ENCODE measurements around the gene TRDN.
"Not testable (repeated sequence)": the region's sequence is repeated elsewhere in the genome, so short reads cannot be mapped to it uniquely, and the experiment has no call there.

TRDN gene

DNA sequence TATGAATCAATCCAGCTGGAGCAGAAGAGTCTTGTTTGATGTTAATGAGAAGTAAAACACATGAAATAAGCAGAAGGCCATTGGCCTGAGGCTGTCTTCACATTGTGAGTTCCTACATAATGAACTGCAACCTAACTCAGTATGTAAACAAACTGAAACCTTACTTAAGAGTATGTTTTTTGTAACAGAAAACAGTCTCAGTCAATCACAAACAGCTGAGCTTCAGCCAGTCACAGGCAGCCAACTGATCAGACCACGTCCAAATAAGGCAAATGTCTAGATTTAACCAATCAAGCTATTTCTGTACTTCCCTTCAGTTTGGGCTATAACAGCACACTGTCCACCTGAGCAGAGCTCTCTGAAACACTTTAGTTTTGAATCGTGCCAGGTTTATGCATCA lies 234.7 kb downstream of the TRDN start:
- DNase-seq (ENCODE audit: low read depth in 2 of 2), result no peak

DNA sequence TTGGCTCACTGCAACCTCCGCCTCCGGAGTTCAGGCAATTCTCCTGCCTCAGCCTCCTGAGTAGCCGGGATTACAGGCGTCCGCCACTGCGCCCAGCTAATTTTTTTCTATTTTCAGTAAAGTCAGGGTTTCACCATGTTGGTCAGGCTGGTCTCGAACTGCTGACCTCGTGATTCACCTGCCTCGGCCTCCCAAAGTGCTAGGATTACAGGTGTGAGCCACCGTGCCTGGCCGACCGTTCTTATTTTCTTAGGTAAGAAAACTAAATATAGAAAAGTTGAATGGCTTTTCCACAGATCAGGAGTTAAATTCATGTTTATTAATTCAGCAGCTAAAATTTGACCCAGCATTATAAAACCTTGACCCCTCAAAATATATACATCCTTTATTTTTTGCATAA lies 238.7 kb downstream of the TRDN start:
- DNase-seq (ENCODE audit: low read depth in 2 of 2), result no peak

DNA sequence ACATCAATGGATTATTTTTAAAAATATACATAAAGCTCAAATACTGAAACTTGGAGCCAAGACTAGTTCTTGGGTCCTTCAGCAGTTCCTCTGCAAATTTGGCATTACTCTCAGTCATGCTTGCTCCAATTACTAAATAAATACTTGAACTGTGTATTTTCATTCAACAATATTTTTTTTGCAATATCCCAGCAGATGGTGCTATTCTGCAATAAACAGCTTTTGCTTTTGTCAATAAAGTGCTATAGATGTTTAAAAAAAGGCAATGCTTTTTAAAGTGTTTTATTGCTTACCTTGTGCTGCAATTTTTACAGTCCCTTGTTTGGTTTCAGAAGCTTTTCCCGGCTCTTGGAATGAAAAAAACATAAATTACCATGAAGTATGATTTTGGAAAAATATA lies 243.4 kb downstream of the TRDN start:
- no peak for DNase-seq (ENCODE audit: low read depth in 2 of 2)

DNA sequence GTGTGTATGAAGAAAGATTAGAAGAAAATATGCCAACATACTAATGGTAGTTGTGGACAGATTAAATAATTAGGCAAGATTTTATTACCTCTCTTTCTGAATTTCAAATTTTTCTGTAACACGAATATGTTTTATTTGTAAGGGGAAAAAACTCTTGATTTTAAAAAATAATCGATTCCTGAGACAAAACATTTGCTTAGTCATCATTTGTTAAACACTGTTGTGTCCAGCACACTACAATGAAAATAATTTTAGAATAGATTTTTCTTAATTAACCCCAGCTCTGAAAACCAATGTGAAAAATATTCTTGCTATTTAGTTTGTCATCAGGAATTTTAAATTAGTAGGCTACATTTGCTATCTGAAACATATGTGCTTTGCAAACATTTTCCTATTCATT lies 253.0 kb downstream of the TRDN start:
- DNase-seq (ENCODE audit: low read depth in 2 of 2), result no peak

DNA sequence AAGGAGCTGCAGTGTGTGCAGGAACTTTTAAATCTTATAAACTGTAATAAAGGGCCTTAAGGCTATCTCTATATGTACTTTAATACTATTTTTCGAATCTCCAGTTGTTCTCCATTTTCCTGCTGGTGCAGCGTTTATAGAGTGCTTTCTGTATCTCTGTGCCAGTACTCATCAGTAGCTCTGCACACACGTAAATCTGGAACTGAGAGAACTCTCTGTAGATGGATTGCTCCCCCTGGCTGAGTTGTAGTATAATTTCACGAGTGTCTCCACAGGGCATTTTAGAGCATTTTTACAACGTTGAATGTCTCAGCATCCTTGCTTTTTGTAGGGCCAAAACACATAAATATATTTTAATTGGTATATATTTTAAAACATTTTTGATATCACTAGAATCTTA lies 256.5 kb downstream of the TRDN start:
- DNase-seq (ENCODE audit: low read depth in 2 of 2), result no peak

DNA sequence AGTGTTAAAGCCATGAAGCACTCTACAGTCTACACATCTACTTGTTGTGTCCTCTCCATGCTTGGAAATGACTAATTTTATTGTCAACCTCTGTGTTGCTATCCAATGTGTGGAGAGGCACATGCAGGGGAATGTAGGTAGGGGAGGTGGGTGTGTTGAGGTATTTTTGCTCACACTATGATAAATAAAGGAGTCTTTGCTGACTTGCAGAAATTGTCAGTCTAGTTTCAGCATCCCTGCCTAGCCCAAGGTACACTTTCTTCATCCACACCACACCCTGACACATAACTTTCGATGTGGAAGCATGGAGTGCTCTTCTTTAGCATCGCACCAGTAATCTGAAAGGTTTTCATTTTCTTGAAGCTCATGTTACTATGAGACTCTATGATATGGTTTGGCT lies 264.0 kb downstream of the TRDN start:
- no peak for DNase-seq (ENCODE audit: low read depth in 2 of 2)

DNA sequence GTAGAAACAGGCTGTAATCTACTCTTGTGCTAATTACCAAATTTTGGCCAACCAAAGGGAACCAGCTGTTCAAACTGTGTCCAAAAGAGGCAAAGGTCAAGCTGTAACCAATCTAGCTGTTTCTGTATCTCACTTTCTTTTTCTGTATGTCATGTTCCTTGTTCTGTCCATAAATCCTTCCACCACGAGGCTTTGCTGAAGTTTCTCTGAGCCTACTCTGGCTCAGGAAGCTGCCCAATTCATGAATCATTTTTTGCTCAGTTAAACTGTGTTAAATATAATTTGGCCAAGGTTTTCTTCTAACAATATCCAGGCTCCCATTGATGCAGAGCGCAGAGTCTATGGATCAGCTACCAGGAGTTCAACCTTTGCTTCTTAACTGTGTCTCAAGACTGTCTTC lies 272.8 kb downstream of the TRDN start:
- no peak for DNase-seq (ENCODE audit: low read depth in 2 of 2)

DNA sequence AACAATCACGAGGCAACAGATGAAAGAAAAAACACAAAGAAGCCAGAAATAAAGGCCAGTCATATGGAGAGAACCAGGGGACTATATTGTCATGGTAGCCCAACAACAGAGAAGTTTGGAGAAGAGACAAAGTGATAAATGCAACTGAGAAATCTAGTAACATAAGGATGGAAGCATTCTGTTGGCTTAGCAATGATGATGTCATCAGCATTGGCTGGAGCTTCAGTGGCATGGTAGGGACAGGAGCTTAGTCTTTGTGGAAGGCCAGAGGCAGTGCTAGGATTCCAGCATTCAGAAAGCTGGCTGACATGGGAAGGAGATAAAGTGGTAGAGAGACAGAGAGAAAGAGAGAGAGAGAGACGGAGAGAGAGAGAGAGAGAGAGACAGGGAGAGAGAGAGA lies 276.4 kb downstream of the TRDN start:
- DNase-seq (ENCODE audit: low read depth in 2 of 2), result no peak

DNA sequence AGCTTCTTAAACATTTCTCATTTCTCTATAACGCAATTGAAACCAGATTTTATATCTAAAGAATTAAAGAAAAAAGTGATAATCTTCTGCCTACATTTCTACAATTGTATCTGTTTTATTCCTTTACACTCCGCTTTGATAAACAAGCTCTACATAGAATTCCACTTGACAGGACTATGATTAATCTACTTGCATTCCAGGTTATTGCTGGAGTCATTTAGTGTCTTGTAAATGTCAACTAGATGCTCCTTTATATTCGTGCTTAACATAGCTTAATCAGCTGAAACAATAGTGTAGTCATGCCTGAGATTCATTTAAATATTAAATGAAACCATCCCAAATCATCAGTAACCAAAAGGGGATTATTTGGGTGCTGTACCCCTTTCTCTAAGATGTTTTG lies 284.0 kb downstream of the TRDN start:
- DNase-seq (ENCODE audit: low read depth in 2 of 2), result no peak

DNA sequence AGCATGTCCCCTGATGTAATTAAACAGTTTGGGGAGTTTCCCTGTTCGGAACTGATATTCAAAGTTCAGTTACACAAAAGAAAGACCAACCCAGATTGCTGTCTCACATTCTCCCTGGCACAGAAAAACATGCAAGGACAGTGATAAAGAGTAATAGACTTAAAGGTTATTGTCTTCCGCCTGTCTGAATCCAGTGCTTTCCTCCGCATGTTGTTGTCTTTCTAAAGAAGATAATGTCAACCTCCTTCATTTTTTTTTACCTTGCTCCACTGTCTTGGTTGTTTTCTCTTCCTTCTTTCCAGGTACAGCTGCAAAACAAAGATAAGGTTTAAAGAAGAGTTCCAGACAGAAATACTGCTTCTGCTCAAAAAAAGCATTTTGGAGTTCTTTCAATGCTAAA lies 284.5 kb downstream of the TRDN start:
- DNase-seq (ENCODE audit: low read depth in 2 of 2), result no peak

DNA sequence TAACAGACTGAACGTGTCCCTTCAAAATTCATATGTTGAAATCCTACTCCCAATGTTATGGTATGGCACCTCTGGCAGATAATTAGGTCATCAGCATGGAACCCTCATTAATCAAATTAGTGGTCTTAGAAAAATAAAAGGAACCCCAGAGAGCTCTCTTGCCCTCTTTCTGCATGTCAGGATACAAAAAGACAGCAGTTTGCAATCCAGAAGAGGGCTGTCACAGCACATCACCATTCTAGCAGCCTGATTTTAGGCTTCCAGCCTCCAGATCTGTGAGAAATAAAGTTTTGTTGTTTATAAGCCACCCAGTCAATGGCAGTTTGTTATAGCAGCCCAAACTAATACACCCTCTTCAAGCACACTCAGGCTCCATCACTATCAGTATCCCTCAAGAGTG lies 292.9 kb downstream of the TRDN start:
- no peak for DNase-seq (ENCODE audit: low read depth in 2 of 2)

DNA sequence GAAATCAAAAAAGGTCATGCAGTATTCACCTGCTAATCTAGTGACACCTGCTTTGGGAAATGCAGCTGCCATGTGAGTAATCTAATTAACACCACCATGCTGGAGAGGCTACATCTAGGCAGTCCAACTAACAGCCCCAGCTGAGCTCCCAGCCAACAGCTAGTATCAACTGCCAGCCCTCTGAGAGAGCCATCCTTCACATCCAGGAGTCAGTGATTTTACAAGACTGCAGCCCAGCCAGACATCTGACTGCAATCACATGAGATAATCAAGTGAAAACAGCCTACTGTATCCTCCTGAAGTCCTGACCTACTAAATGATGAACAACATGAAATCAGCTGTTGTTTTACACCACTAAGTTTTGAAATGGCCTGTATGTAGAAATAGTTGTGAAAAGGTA lies 298.4 kb downstream of the TRDN start:
- DNase-seq (ENCODE audit: low read depth in 2 of 2), result no peak

DNA sequence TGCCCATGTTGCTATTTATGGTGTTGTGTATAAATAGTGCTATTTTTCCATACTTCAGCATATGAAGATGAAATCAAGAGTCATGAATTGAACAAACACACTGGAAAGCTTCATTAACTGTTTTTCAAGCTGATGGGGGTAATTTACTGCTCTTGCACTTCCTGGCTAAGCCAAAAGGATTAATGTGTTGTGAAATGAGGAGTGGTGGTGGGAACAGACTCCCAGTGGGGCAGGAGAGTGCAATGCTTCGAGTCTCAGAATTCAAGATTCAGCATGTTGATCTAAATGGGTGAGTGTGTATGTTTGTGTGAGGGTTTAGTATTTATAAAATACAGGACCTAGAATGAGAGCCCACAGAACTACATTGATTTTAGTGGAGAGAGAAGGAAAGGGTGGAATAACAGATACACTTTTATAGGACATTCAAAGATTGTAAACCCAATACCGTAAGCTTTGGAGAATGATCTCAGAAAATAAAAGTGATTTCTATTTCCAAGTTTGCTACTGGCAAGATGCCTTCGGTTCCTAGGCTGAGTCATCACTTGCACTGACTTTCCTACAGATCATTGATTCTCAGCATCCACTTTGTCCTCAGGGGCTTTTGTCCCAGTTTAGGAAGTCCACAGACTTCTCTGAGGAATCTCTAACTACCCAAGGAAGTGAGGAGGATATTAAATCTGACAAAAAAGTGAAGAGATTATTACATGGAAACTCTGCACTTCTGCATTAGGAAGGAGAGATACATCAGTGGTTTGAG lies 303.6 kb downstream of the TRDN start:
- no peak for DNase-seq (ENCODE audit: low read depth in 2 of 2)

DNA sequence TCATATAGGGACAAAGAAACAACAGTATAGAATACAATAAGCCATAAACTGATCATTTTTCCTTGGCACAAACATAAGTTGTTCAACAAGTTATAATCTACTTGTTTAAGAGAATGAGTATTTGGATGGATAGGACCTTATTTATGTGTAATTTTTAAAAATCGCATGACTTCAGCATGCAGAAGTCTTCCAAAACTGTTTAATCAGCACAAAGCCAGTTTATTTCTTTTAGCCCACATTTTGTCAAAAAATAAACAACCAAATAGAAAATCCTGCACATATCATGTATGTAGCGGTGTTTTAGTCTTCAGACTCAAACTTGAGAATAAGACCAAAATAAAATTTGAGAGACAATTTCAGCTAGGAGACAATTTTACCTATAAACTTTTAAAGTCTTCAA lies 304.7 kb downstream of the TRDN start:
- DNase-seq (ENCODE audit: low read depth in 2 of 2), result no peak

DNA sequence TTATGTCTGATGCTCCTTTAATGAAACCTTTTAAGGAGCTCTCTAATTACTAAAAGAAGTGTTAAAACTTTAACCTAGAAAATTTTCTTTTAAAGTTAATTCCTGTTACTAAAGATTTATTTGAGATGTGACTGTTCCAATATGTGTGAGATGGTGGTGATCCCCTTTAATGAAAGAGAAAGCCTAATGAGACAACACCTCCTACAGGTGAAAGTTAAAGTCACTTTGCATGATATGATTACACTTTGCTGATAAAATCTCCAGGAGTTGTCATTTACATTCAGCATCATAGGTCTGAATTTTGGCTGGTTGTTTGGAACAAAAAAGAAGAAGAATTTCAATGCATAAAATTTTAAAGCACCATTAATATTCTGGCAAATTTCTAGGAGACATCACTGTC lies 307.4 kb downstream of the TRDN start:
- no peak for DNase-seq (ENCODE audit: low read depth in 2 of 2)

DNA sequence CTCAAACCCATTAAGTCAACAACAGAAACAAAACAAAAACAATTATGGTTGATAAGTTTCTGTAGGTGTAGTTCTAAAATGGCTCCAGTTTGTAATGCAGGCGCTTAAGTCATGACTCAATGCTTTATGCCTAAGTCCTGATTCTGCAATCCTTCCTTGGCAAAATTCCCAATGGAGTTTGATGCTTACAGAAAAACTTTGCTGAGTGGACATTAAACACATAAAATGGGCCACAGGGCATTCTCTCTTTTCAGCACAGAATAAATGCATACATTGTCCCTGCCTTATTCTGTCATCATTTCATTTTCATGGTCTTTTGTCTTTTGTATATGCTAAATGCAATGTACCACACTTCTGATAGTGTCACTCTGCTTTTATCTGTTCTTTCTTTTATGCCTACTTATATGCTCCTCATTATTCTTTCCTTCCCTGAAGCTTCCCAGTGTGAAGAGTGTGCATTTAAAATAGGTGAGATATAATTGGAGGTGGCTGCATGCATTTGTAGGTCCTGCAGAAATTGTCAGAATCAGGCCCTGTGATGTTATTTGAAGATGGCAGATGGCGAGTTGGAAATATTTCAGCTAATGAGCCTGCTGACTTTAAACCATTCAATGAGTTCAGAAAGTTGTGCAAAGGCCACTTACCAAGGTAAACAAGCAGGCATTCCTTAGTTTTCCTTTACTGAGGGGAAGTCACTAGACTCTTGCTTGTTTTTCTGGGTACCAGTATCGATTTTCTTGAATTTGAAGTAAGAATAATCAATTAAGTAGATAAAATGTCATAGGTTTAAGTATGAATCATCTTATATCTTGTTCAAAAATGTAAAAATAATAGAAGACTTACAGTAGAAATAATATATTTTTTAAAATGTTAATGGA lies 313.1 kb downstream of the TRDN start:
- DNase-seq (ENCODE audit: low read depth in 2 of 2), result no peak

DNA sequence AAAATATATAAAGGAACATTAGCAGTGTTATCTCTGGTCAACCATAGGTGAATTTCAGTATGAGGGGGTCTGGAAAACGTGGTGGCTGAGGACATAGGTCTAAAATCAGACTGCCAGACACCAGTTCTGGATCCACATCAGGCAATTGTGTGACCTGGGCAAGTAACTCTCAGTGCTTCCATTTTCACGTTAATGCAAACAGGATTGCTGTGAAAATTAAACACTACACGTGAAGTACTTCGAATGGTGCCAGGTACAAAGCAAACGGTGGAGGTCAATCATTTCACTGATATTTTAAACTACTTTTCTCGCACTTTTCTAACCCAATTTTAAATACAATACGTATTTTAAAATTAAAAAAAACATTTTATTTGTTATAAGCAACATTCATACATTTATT lies 315.7 kb downstream of the TRDN start:
- DNase-seq (ENCODE audit: low read depth in 2 of 2), result no peak

DNA sequence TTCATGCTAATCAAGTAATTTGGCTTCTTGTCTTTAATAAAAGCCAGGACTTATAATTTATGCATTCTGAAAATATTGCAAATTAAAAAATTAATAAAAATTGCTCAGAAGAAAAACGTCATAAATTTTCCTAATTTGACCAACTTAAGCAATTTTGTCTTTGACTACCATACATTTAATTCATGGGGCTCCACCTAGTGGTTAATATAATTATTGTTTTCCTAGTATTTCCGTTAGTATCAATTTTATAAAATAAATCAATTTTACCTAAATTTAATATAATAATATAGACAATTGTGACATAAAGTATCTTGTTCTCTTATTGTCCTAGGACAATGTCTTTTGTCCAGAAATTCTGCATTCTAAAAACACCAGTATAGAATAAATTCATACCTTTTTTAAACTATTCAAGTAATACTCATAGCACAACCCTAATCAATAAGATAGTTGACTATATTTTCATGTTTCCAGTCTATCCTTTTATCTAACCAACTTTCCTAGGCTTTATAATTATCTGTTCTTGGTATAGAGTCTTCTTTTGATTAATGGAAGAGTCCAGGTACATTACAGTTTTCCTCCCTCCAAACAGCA lies 319.9 kb downstream of the TRDN start:
- DNase-seq (ENCODE audit: low read depth in 2 of 2), result no peak

DNA sequence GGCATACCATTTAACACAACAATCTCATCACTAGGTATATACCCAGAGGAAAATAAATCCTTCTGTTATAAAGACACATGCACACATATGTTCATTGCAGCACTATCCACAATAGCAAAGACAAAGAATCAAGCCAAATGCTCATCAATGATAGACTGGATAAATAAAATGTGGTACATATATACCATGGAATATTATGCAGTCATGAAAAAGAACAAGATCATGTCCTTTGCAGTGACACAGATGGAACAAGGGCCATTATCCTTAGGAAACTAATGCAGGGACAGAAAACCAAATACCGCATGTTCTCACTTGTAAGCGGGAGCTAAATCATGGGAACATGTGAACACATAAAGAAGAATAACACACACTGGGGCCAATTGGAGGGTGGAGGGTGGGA lies 322.3 kb downstream of the TRDN start:
- not testable (repeated sequence) for DNase-seq (ENCODE audit: low read depth in 2 of 2)

DNA sequence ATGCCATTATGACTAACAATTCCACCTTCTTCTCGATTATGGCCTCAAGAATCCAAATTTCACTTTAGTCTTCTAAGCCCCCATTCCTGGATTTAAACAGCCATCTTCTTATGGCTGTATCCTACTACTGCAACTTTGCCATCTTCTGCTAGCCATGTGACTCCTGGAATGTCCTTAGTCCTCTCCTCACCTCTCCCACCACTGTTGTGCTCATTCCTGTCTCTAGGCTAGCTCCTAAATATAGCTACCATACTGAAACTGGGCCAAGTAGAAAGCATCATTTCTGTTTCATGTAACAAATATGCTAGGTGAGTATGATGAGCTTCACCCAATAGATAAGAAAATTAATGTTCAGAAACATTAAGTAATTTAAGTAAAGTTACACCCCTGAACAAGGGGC lies 327.6 kb downstream of the TRDN start:
- DNase-seq (ENCODE audit: low read depth in 2 of 2), result no peak

DNA sequence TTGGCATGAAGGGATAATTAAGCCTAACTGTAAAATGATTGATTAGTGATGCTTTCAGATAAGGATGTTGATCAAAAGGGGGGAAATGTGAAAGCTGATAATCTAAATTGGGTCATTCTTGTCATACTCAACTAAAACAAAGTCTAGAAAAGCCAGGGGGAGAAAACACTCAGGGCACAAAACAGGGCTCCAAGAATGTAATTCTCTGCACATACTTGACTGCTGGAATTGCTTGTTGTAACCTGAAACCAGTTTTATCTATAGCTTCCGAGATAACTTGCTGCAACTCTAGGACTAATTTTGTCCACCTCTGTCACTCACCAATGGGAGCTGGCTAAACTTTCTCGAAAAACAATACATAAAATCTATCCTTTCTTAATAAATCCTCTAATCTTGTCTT lies 330.4 kb downstream of the TRDN start:
- no peak for DNase-seq (ENCODE audit: low read depth in 2 of 2)

DNA sequence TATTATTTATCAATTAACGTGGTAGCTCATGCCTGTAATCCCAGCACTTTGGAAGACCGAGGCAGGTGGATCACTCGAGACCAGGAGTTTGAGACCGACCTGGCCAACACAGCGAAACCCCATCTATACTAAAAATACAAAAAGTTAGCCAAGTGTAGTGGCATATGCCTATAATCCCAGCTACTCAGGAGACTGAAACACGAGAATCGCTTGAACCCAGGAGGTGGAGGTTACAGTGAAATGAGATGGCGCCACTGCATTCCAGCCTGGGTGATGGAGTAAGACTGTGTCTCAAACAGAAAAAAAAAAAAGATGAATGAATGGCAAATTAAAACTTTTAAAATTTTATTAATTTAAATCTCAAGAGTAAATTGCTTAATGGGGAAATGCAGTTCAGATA lies 341.1 kb downstream of the TRDN start:
- no peak for DNase-seq (ENCODE audit: low read depth in 2 of 2)

DNA sequence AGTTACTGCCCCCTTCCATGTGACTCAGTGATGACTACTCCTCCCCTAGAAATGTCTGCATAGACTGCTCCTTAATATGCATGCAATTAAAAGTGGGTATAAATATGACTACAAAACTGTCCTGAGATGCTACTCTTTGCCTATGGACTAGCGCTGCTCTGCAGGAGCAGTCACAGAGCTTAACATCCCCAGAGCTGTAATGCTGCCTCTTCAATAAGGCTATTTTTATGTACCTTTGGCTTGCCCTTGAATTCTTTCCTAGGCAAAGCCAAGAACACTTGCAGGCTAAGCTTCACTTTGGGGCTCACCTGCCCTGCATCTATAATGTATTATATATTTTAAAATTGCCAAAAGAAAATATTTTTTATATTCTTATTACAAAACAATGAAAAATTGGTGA lies 341.6 kb downstream of the TRDN start:
- DNase-seq (ENCODE audit: low read depth in 2 of 2), result no peak
